Neuronal stem cell (in vitro differentiated cells): ENCODE data around the gene CHST15.

Experiments used
- DNase-seq: peaks from one replicate; pipeline ENCODE4 v3.0.0-alpha.2; 2013; ENCODE audit warnings: low spot score
- H2AFZ ChIP-seq: one replicate; pipeline ENCODE4 v1.6.1; 2013; ENCODE audit warnings: mild to moderate bottlenecking, low read length, inconsistent platforms
- H2AK5ac ChIP-seq: 2 replicates; pipeline ENCODE4 v1.6.1; 2013; ENCODE audit warnings: low read depth, mild to moderate bottlenecking, inconsistent platforms, low read length, moderate library complexity, mixed read lengths
- H2BK120ac ChIP-seq: 2 replicates; pipeline ENCODE4 v1.6.1; 2013; ENCODE audit warnings: low read depth, mild to moderate bottlenecking, inconsistent platforms, low read length, moderate library complexity, mixed read lengths
- H2BK12ac ChIP-seq: one replicate; pipeline ENCODE4 v1.6.1; 2013; ENCODE audit warnings: low read length, inconsistent platforms
- H2BK15ac ChIP-seq: 2 replicates; pipeline ENCODE4 v1.6.1; 2013; ENCODE audit warnings: mild to moderate bottlenecking, low read length, inconsistent platforms, mixed read lengths
- H2BK5ac ChIP-seq: one replicate; pipeline ENCODE4 v1.6.1; 2013; ENCODE audit warnings: inconsistent platforms, mild to moderate bottlenecking, low read length, moderate library complexity
- H3K14ac ChIP-seq: one replicate; pipeline ENCODE4 v1.6.1; 2013; ENCODE audit warnings: low read length, inconsistent platforms
- H3K18ac ChIP-seq: 2 replicates; pipeline ENCODE4 v1.6.1; 2013; ENCODE audit warnings: low read length, inconsistent platforms
- H3K23ac ChIP-seq: 2 replicates; pipeline ENCODE4 v1.6.1; 2013; ENCODE audit warnings: low read depth, mild to moderate bottlenecking, mixed read lengths, low read length, inconsistent platforms; ENCODE audit not compliant: poor library complexity
- H3K27ac ChIP-seq: replicated peaks from 3 replicates; pipeline ENCODE4 v1.5.1; 2013; ENCODE audit warnings: low read length, inconsistent platforms
- H3K27me3 ChIP-seq, 3 experiments: 2 replicates each; pipeline ENCODE4 v1.6.1; 2013; ENCODE audit warnings: low read length in 3 of 3, mild to moderate bottlenecking in 2 of 3, inconsistent platforms in 1 of 3, low read depth in 1 of 3, mixed read lengths in 1 of 3, moderate library complexity in 1 of 3; ENCODE audit not compliant: control insufficient read depth in 3 of 3, insufficient read depth in 3 of 3
- H3K36me3 ChIP-seq, 2 donors: replicated peaks in 1 of 2; 2 replicates each; pipeline ENCODE4 v1.6.1; 2013; ENCODE audit warnings: low read length in 2 of 2; ENCODE audit not compliant: control insufficient read depth in 2 of 2, insufficient read depth in 2 of 2
- H3K4ac ChIP-seq: 2 replicates; pipeline ENCODE4 v1.6.1; 2013; ENCODE audit warnings: inconsistent platforms, mild to moderate bottlenecking, low read length, moderate library complexity
- H3K4me1 ChIP-seq, 2 donors: 1 replicate in 1 of 2; 2 replicates in 1 of 2; pipeline ENCODE4 v1.6.1; 2013; ENCODE audit warnings: low read length in 2 of 2, low read depth in 1 of 2; ENCODE audit not compliant: control insufficient read depth in 2 of 2, insufficient read depth in 1 of 2
- H3K4me2 ChIP-seq: one replicate; pipeline ENCODE4 v1.6.1; 2013; ENCODE audit warnings: mild to moderate bottlenecking, low read length, inconsistent platforms; ENCODE audit not compliant: insufficient read depth, poor library complexity, severe bottlenecking
- H3K4me3 ChIP-seq, 2 donors: 2 replicates each; pipeline ENCODE4 v1.5.1; 2013; ENCODE audit warnings: low read length in 2 of 2, mild to moderate bottlenecking in 2 of 2, inconsistent platforms in 1 of 2, moderate library complexity in 1 of 2
- H3K79me1 ChIP-seq: one replicate; pipeline ENCODE4 v1.6.1; 2013; ENCODE audit warnings: low read depth, mild to moderate bottlenecking, inconsistent platforms, low read length, moderate library complexity
- H3K9ac ChIP-seq: one replicate; pipeline ENCODE4 v1.6.1; 2013; ENCODE audit warnings: mild to moderate bottlenecking, low read depth, low read length, inconsistent platforms; ENCODE audit not compliant: poor library complexity
- H3K9me3 ChIP-seq, 2 donors: replicated peaks in 1 of 2; 2 replicates each; pipeline versions ENCODE3 to v1.6.1; 2013; ENCODE audit warnings: low read length in 2 of 2, mild to moderate bottlenecking in 2 of 2, inconsistent platforms in 1 of 2, low read depth in 1 of 2, mixed read lengths in 1 of 2, moderate library complexity in 1 of 2; ENCODE audit not compliant: control insufficient read depth in 2 of 2, insufficient read depth in 1 of 2
- H4K8ac ChIP-seq: one replicate; pipeline ENCODE4 v1.6.1; 2013; ENCODE audit warnings: low read depth, mild to moderate bottlenecking, inconsistent platforms, low read length, moderate library complexity
- H4K91ac ChIP-seq: one replicate; pipeline ENCODE4 v1.6.1; 2013; ENCODE audit warnings: low read length, low read depth, mild to moderate bottlenecking, inconsistent platforms; ENCODE audit not compliant: poor library complexity
- WGBS, 2 donors: extraction: QIAGEN DNeasy Blood & Tissue Kit; methylation state at CpG; one replicate each; pipeline ENCODE4 v1.1.7; 2013; ENCODE audit warnings: missing lambda C conversion rate in 2 of 2, mixed read lengths in 1 of 2; ENCODE audit not compliant: insufficient read length in 2 of 2, insufficient replicate concordance in 1 of 2; ENCODE audit errors: extremely low coverage in 2 of 2; 5-methylcytosine and 5-hydroxymethylcytosine counted together

CHST15 gene

DNA sequence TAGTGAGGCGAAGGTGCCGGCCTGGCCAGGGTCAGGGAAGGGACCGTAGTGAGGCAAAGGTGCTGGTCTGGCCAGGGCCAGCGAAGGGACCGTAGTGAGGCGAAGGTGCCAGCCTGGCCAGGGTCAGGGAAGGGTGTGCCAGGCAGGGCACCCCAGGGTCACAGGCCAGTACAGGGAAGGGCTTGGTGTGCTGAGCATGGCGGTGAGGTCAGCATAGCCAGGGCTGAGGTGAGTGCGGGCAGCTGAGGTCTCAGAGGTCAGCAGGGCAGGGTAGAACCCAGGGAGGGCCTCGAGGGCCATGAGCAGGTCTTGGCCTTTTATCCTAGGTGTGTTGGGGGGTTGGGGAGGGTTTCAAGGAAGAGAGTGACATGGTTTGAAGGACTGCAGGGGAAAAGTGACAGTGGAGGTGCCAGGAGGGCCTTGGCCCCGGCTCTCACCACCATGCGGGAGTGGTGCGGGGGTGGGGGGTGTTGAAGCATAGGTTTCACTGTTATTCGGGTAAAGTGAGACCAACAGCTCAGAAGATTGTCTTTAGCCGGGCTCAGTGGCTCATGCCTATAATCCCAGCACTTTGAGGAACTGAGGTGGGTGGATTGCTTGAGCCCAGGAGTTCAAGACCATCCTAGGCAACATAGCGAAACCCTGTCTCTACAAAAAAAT lies 93.3 kb downstream of the CHST15 start:
- Histone ChIP-seq H3K4me2 (no peak overlapping the region), H3K14ac (no peak overlapping the region), H3K79me1 (no peaks in the 10 kb centered on the region), H3K23ac (no peak overlapping the region), H3K18ac (no peak overlapping the region), H2BK15ac (no peak overlapping the region), H3K4me3 (no peak overlapping the region), H2AK5ac (no peak overlapping the region), H4K91ac (no peak overlapping the region), H2AFZ (no peak overlapping the region), H2BK12ac (peak overlapping the region; percentile 88), H3K4ac (no peak overlapping the region), H2BK5ac (no peak overlapping the region), H4K8ac (no peak overlapping the region), H3K36me3 (no peaks in the 10 kb centered on the region), H2BK120ac (no peak overlapping the region), H3K4me1 (peaks cover under 1 to 5% of the 10 kb centered on the region in 2 donors), H3K27ac (no peak overlapping the region), H3K9ac (no peak overlapping the region), H3K9me3 (no peaks in the 10 kb centered on the region), H3K27me3 (peaks cover 0 to 10% (median 0%) of the 10 kb centered on the region in 3 experiments)
- no peak for DNase-seq
- no CpG with 5 or more reads among the region's 15 CpGs for WGBS, 2 donors

DNA sequence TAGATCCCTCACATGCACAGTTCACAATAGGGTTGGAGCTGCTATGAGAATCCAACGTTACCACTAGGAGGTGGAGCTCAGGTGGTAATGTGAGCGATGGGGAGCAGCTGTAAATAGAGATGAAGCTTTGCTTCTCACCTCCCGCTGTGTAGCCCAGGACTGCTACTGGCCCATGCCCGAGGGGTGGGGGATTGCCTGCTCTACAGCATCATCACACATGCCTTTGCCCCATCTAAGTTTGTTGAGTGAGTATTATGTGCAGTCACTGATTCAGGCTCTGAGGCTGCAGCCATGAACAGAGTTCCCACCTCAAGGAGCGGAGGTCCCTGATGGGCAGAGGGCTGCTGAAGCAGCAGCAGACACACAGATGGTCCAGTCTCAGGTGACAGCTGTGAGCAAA lies 94.1 kb downstream of the CHST15 start:
- no peak overlapping the region for H3K18ac ChIP-seq
- H3K27ac ChIP-seq, result no peak overlapping the region
- H3K9me3 ChIP-seq, result no peaks in the 10 kb centered on the region
- no peak overlapping the region for H2BK15ac ChIP-seq
- peaks cover 2 to 8% of the 10 kb centered on the region in 2 donors for H3K4me1 ChIP-seq
- H2AFZ ChIP-seq, result no peak overlapping the region
- H2AK5ac ChIP-seq, result no peak overlapping the region
- no peak overlapping the region for H3K23ac ChIP-seq
- no peak overlapping the region for H3K4me2 ChIP-seq
- no peak overlapping the region for H3K14ac ChIP-seq
- no peak overlapping the region for H2BK120ac ChIP-seq
- no peak overlapping the region for H3K4ac ChIP-seq
- DNase-seq, result no peak
- H3K27me3 ChIP-seq, result peaks cover 0 to 16% (median under 1%) of the 10 kb centered on the region in 3 experiments
- H3K9ac ChIP-seq, result no peak overlapping the region
- H3K4me3 ChIP-seq, result no peak overlapping the region
- H2BK12ac ChIP-seq, result no peak overlapping the region
- H3K79me1 ChIP-seq, result no peaks in the 10 kb centered on the region
- H2BK5ac ChIP-seq, result no peak overlapping the region
- no CpG with 5 or more reads among the region's 5 CpGs for WGBS, 2 donors
- H3K36me3 ChIP-seq, result no peaks in the 10 kb centered on the region
- no peak overlapping the region for H4K91ac ChIP-seq
- H4K8ac ChIP-seq, result no peak overlapping the region

DNA sequence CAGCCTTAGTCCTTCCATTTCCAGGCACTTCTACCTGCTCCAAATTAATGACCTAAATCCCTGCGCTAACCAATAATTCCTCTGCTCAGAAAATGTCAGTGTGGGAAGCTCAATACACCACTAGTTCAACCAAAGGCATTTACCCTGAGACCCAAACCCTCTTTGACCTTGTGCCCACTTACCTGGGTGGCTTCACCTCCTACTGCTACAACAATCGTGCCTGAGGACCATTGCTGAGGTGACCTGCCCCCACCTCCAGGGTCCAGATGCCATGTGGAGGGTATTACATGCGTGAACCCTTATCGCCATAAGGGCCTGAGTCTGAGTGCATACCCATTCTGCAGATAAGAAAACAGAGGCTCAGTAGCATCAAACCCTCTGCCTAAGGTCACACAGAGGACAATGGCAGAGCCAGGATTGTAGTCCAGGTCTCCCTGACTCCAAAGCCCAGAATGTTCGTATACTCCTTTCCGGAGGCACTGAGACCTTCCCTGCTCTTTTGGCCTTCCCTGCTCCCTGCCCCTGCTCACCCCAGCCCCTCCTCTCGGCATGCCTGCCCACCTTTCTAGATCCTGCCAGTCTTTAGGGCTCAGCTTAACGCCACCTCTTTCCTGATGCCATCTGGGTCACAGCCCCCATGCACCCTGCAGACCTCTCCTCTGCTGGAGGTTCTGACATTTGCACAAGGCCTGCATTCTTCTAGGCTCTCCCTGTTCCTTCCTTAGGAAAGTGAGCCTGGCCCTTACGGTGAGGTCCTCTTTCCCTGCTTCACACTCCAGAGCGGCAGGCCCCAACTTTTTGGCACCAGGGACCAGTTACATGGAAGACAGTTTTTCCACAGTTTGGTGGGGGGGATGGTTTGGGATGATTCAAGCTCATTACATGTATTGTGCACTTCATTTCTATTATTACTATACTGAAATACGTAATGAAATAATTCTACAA lies 94.9 kb downstream of the CHST15 start:
- Histone ChIP-seq H3K18ac (peak overlapping the region; percentile 22), H3K9ac (no peak overlapping the region), H3K14ac (peak overlapping the region; percentile 15), H3K23ac (no peak overlapping the region), H2BK5ac (no peak overlapping the region), H3K79me1 (no peaks in the 10 kb centered on the region), H2BK15ac (no peak overlapping the region), H3K4me2 (no peak overlapping the region), H3K4me1 (peaks cover 2 to 8% of the 10 kb centered on the region in 2 donors), H3K4me3 (no peak overlapping the region), H3K27me3 (peaks cover 0 to 24% (median 8%) of the 10 kb centered on the region in 3 experiments), H2AK5ac (no peak overlapping the region), H4K91ac (no peak overlapping the region), H4K8ac (no peak overlapping the region), H2BK120ac (no peak overlapping the region), H3K36me3 (no peaks in the 10 kb centered on the region), H3K4ac (no peak overlapping the region), H3K9me3 (no peaks in the 10 kb centered on the region), H3K27ac (no peak overlapping the region), H2AFZ (no peak overlapping the region), H2BK12ac (no peak overlapping the region)
- no peak for DNase-seq
- no CpG with 5 or more reads among the region's 11 CpGs for WGBS, 2 donors
